Neuronal stem cell (in vitro differentiated cells): ENCODE measurements around the gene ARHGAP42.

ENCODE experiments used
- DNase-seq: peaks from one replicate; pipeline ENCODE4 v3.0.0-alpha.2; 2013; ENCODE audit warnings: low spot score
- H2AFZ ChIP-seq: one replicate; pipeline ENCODE4 v1.6.1; 2013; ENCODE audit warnings: mild to moderate bottlenecking, low read length, inconsistent platforms
- H2AK5ac ChIP-seq: 2 replicates; pipeline ENCODE4 v1.6.1; 2013; ENCODE audit warnings: low read depth, mild to moderate bottlenecking, inconsistent platforms, low read length, moderate library complexity, mixed read lengths
- H2BK120ac ChIP-seq: 2 replicates; pipeline ENCODE4 v1.6.1; 2013; ENCODE audit warnings: low read depth, mild to moderate bottlenecking, inconsistent platforms, low read length, moderate library complexity, mixed read lengths
- H2BK12ac ChIP-seq: one replicate; pipeline ENCODE4 v1.6.1; 2013; ENCODE audit warnings: low read length, inconsistent platforms
- H2BK15ac ChIP-seq: 2 replicates; pipeline ENCODE4 v1.6.1; 2013; ENCODE audit warnings: mild to moderate bottlenecking, low read length, inconsistent platforms, mixed read lengths
- H2BK5ac ChIP-seq: one replicate; pipeline ENCODE4 v1.6.1; 2013; ENCODE audit warnings: inconsistent platforms, mild to moderate bottlenecking, low read length, moderate library complexity
- H3K14ac ChIP-seq: one replicate; pipeline ENCODE4 v1.6.1; 2013; ENCODE audit warnings: low read length, inconsistent platforms
- H3K18ac ChIP-seq: 2 replicates; pipeline ENCODE4 v1.6.1; 2013; ENCODE audit warnings: low read length, inconsistent platforms
- H3K23ac ChIP-seq: 2 replicates; pipeline ENCODE4 v1.6.1; 2013; ENCODE audit warnings: low read depth, mild to moderate bottlenecking, mixed read lengths, low read length, inconsistent platforms; ENCODE audit not compliant: poor library complexity
- H3K27ac ChIP-seq: replicated peaks from 3 replicates; pipeline ENCODE4 v1.5.1; 2013; ENCODE audit warnings: low read length, inconsistent platforms
- H3K27me3 ChIP-seq, 3 experiments: 2 replicates each; pipeline ENCODE4 v1.6.1; 2013; ENCODE audit warnings: low read length in 3 of 3, mild to moderate bottlenecking in 2 of 3, inconsistent platforms in 1 of 3, low read depth in 1 of 3, mixed read lengths in 1 of 3, moderate library complexity in 1 of 3; ENCODE audit not compliant: control insufficient read depth in 3 of 3, insufficient read depth in 3 of 3
- H3K36me3 ChIP-seq, 2 donors: replicated peaks in 1 of 2; 2 replicates each; pipeline ENCODE4 v1.6.1; 2013; ENCODE audit warnings: low read length in 2 of 2; ENCODE audit not compliant: control insufficient read depth in 2 of 2, insufficient read depth in 2 of 2
- H3K4ac ChIP-seq: 2 replicates; pipeline ENCODE4 v1.6.1; 2013; ENCODE audit warnings: inconsistent platforms, mild to moderate bottlenecking, low read length, moderate library complexity
- H3K4me1 ChIP-seq, 2 donors: 1 replicate in 1 of 2; 2 replicates in 1 of 2; pipeline ENCODE4 v1.6.1; 2013; ENCODE audit warnings: low read length in 2 of 2, low read depth in 1 of 2; ENCODE audit not compliant: control insufficient read depth in 2 of 2, insufficient read depth in 1 of 2
- H3K4me2 ChIP-seq: one replicate; pipeline ENCODE4 v1.6.1; 2013; ENCODE audit warnings: mild to moderate bottlenecking, low read length, inconsistent platforms; ENCODE audit not compliant: insufficient read depth, poor library complexity, severe bottlenecking
- H3K4me3 ChIP-seq, 2 donors: 2 replicates each; pipeline ENCODE4 v1.5.1; 2013; ENCODE audit warnings: low read length in 2 of 2, mild to moderate bottlenecking in 2 of 2, inconsistent platforms in 1 of 2, moderate library complexity in 1 of 2
- H3K79me1 ChIP-seq: one replicate; pipeline ENCODE4 v1.6.1; 2013; ENCODE audit warnings: low read depth, mild to moderate bottlenecking, inconsistent platforms, low read length, moderate library complexity
- H3K9ac ChIP-seq: one replicate; pipeline ENCODE4 v1.6.1; 2013; ENCODE audit warnings: mild to moderate bottlenecking, low read depth, low read length, inconsistent platforms; ENCODE audit not compliant: poor library complexity
- H3K9me3 ChIP-seq, 2 donors: replicated peaks in 1 of 2; 2 replicates each; pipeline versions ENCODE3 to v1.6.1; 2013; ENCODE audit warnings: low read length in 2 of 2, mild to moderate bottlenecking in 2 of 2, inconsistent platforms in 1 of 2, low read depth in 1 of 2, mixed read lengths in 1 of 2, moderate library complexity in 1 of 2; ENCODE audit not compliant: control insufficient read depth in 2 of 2, insufficient read depth in 1 of 2
- H4K8ac ChIP-seq: one replicate; pipeline ENCODE4 v1.6.1; 2013; ENCODE audit warnings: low read depth, mild to moderate bottlenecking, inconsistent platforms, low read length, moderate library complexity
- H4K91ac ChIP-seq: one replicate; pipeline ENCODE4 v1.6.1; 2013; ENCODE audit warnings: low read length, low read depth, mild to moderate bottlenecking, inconsistent platforms; ENCODE audit not compliant: poor library complexity
- WGBS, 2 donors: extraction: QIAGEN DNeasy Blood & Tissue Kit; methylation state at CpG; one replicate each; pipeline ENCODE4 v1.1.7; 2013; ENCODE audit warnings: missing lambda C conversion rate in 2 of 2, mixed read lengths in 1 of 2; ENCODE audit not compliant: insufficient read length in 2 of 2, insufficient replicate concordance in 1 of 2; ENCODE audit errors: extremely low coverage in 2 of 2; 5-methylcytosine and 5-hydroxymethylcytosine counted together

Gene ARHGAP42

DNA sequence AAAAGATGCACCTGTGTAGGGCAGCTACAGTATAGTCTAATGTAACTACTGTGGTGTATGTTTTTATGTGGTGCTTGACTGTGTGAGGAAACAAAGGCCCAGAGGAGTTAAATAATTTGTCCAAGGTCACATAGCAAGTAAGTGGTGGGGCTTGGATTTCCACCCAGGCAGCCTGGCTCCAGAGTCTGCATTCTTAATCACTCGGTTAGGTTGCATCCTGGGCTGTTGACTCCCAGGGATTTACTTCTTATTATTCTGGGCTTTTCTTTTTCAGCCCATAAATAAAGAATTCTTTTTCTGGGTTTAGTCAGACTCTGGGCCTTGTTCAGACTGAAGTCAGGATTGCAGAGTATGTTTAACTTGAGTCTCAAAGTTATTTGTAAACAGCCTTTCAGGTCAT, 82.1 kb downstream of the ARHGAP42 start:
- no peak overlapping the region for H2BK5ac ChIP-seq
- no peak overlapping the region for H2BK120ac ChIP-seq
- H2AK5ac ChIP-seq = no peak overlapping the region
- no peak overlapping the region for H3K4me3 ChIP-seq
- H3K36me3 ChIP-seq = no peaks in the 10 kb centered on the region
- H3K27me3 ChIP-seq = no peaks in the 10 kb centered on the region
- no peak overlapping the region for H3K4me2 ChIP-seq
- H3K4me1 ChIP-seq = peaks cover 9 to 12% of the 10 kb centered on the region in 2 donors
- DNase-seq = no peak
- H3K9ac ChIP-seq = no peak overlapping the region
- H4K91ac ChIP-seq = no peak overlapping the region
- WGBS, 2 donors = no CpG with 5 or more reads among the region's 1 CpG
- H2BK12ac ChIP-seq = no peak overlapping the region
- H3K14ac ChIP-seq = no peak overlapping the region
- no peak overlapping the region for H3K18ac ChIP-seq
- H2AFZ ChIP-seq = peak overlapping the region; percentile 19
- no peak overlapping the region for H3K23ac ChIP-seq
- no peak overlapping the region for H2BK15ac ChIP-seq
- no peaks in the 10 kb centered on the region for H3K79me1 ChIP-seq
- no peak overlapping the region for H3K27ac ChIP-seq
- H3K9me3 ChIP-seq = no peaks in the 10 kb centered on the region
- no peak overlapping the region for H4K8ac ChIP-seq
- H3K4ac ChIP-seq = no peak overlapping the region

DNA sequence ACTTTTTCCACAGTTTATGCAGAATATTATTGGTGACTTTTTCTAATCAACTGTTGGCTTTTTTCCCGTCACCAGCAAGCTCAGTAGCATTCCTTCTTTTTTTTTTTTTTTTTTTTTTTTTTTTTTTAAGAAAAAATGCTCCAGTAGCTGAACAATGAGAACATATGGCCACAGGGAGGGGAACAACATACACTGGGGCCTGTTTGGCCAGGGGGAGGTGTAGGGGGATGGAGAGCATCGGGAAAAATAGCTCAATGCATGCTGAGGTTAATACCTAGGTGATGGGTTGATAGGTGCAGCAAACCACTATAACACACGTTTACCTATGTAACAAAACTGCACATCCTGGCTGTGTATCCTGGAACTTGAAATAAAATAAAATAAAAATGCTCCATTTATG, 82.5 kb downstream of the ARHGAP42 start:
- no peaks in the 10 kb centered on the region for H3K27me3 ChIP-seq
- no peak overlapping the region for H3K9ac ChIP-seq
- H3K4me1 ChIP-seq = peaks cover 13 to 17% of the 10 kb centered on the region in 2 donors
- H2BK5ac ChIP-seq = no peak overlapping the region
- no peak overlapping the region for H2AK5ac ChIP-seq
- no peak for DNase-seq
- no peak overlapping the region for H2BK15ac ChIP-seq
- peak overlapping the region; percentile 19 for H2AFZ ChIP-seq
- H2BK120ac ChIP-seq = no peak overlapping the region
- H4K8ac ChIP-seq = no peak overlapping the region
- H3K4ac ChIP-seq = no peak overlapping the region
- H3K36me3 ChIP-seq = no peaks in the 10 kb centered on the region
- H3K27ac ChIP-seq = no peak overlapping the region
- H4K91ac ChIP-seq = no peak overlapping the region
- H2BK12ac ChIP-seq = no peak overlapping the region
- H3K79me1 ChIP-seq = no peaks in the 10 kb centered on the region
- no peak overlapping the region for H3K23ac ChIP-seq
- no peak overlapping the region for H3K4me2 ChIP-seq
- no peaks in the 10 kb centered on the region for H3K9me3 ChIP-seq
- no peak overlapping the region for H3K4me3 ChIP-seq
- no peak overlapping the region for H3K14ac ChIP-seq
- WGBS, 2 donors = no CpG with 5 or more reads among the region's 3 CpGs
- H3K18ac ChIP-seq = no peak overlapping the region

DNA sequence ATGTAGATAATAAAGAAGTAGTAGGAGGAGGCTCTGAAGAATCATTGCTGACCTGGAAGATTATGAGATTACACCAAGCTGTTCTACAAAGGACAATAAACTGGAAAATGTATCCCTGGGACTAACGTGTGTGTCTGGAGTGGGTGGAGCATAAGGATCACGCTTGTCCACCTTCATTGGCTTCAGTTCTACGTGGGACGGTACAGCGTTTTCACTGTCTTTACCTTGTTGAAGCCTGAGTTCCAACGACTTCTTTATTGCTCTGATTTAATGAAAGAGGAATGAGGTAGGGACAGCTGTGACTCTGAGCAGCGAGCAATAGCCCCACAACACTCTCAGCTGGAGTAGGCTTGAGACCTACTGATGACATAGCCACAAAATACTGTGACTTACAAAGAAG, 87.0 kb downstream of the ARHGAP42 start:
- Histone ChIP-seq H2BK5ac (no peak overlapping the region), H3K27ac (peak overlapping the region; percentile 8), H3K27me3 (no peaks in the 10 kb centered on the region), H4K8ac (no peak overlapping the region), H3K4me3 (no peak overlapping the region), H3K4me1 (peaks cover 15 to 17% of the 10 kb centered on the region in 2 donors), H3K23ac (no peak overlapping the region), H2BK120ac (no peak overlapping the region), H4K91ac (no peak overlapping the region), H2AFZ (peak overlapping the region; percentile 49), H2BK12ac (no peak overlapping the region), H3K4me2 (no peak overlapping the region), H3K4ac (no peak overlapping the region), H3K79me1 (no peaks in the 10 kb centered on the region), H3K18ac (peak overlapping the region; percentile 15), H2AK5ac (no peak overlapping the region), H3K36me3 (no peaks in the 10 kb centered on the region), H3K9ac (no peak overlapping the region), H2BK15ac (no peak overlapping the region), H3K9me3 (no peaks in the 10 kb centered on the region), H3K14ac (no peak overlapping the region)
- DNase-seq = no peak
- no CpG with 5 or more reads among the region's 7 CpGs for WGBS, 2 donors

DNA sequence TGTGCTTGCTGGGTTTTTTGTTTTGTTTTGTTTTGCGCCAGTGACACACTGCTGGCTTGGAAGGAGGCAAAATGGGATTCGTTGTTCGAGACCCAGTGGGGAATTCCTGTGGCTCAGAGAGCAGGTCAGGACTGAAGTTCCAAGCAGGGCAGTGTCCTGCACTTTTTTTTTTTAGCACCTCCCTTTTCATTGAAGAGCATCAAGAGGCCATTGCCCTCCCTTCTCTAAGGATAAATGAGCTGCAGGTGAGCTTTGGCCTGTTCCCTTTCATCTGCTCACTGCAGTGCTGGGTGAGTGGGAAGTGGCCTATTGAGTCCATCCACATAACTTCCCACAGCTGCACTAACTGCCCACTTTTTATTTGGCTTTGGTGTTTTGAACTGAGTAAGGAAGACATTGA, 87.8 kb downstream of the ARHGAP42 start:
- no peaks in the 10 kb centered on the region for H3K9me3 ChIP-seq
- WGBS, 2 donors = no CpG with 5 or more reads among the region's 3 CpGs
- no peak overlapping the region for H3K4me2 ChIP-seq
- peak overlapping the region; percentile 41 for H3K27ac ChIP-seq
- no peak overlapping the region for H2BK120ac ChIP-seq
- no peak overlapping the region for H3K18ac ChIP-seq
- H3K4ac ChIP-seq = no peak overlapping the region
- no peaks in the 10 kb centered on the region for H3K36me3 ChIP-seq
- H2BK12ac ChIP-seq = peak overlapping the region; percentile 67
- H3K14ac ChIP-seq = no peak overlapping the region
- H2BK15ac ChIP-seq = no peak overlapping the region
- H3K79me1 ChIP-seq = no peaks in the 10 kb centered on the region
- no peak for DNase-seq
- H3K9ac ChIP-seq = no peak overlapping the region
- peak overlapping the region; percentile 49 for H2AFZ ChIP-seq
- H3K23ac ChIP-seq = no peak overlapping the region
- no peak overlapping the region for H4K8ac ChIP-seq
- no peak overlapping the region for H3K4me3 ChIP-seq
- no peak overlapping the region for H2AK5ac ChIP-seq
- H3K4me1 ChIP-seq = peaks cover 11 to 14% of the 10 kb centered on the region in 2 donors
- H3K27me3 ChIP-seq = no peaks in the 10 kb centered on the region
- no peak overlapping the region for H4K91ac ChIP-seq
- H2BK5ac ChIP-seq = no peak overlapping the region
